HG03469 (cell line): Measurements from ENCODE around the gene ANKDD1B.

Experiments
- ATAC-seq: cut with Tn5 transposase; IDR thresholded peaks from one replicate; pipeline ENCODE4 v1.9.1; 2021; ENCODE audit warnings: mild to moderate bottlenecking, moderate library complexity, moderate number of reproducible peaks; ENCODE audit not compliant: unreplicated experiment

ANKDD1B gene

DNA sequence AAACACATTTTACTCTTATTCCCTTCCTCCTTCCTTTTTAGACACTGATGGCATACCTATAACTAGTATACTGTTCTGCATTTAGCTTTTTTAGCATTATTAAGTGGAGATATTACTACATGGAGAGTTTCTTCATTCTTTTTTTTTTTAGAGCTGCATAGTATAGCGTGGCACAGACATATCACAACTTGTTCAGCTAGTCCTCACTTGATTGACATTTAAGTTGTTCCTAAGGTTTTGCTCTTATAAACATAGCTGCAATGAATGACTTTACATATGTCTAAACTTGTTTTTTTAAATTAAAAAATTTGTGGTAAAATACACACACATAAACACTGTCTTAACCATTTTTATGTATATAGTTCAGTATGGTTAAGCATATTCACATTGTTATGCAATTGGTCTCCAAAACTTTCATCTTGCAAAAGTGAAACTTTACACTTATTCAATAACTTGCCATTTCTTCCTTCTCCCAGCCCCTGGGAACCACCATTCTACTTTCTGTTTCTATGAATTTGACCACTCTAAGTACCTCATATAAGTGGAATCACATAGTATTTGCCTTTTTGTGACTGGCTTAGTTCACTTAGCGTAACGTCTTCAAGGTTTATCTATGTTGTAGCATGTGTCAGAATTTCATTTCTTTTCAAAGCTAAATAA, 48.7 kb downstream of the ANKDD1B start:
- ATAC-seq: no peak

DNA sequence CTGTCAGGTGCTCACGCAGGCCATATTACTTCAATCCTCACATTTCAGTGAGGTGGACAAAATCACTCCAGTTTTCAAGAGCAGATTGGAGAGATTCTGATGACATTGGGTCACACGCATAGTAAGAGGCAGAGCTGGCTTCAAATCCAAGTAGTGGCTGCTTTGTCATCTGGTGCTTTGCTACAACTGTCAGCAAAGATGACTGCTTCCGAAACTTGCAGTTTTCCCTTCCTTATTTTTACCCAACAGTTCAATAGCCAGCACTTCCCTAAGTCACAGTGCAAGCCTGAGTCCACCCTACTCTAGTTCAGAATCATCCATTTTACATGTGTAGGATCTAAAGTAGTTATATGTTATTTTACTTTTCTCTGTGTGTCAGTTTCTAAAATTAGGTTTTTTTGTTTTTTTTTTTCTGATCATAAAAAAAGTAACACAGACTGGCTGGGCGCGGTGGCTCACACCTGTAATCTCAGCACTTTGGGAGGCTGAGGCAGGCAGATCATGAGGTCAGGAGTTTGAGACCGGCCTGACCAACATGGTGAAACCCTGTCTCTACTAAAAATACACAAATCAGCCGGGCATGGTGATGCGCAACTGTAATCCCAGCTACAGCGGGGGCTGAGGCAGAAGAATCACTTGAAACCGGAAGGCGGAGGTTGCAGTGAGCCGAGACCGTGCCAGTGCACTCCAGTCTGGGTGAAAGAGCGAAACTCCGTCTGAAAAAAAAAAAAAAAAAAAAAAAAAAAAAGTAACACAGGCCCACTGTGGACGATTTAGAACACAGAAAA, 49.6 kb downstream of the ANKDD1B start:
- no peak for ATAC-seq

DNA sequence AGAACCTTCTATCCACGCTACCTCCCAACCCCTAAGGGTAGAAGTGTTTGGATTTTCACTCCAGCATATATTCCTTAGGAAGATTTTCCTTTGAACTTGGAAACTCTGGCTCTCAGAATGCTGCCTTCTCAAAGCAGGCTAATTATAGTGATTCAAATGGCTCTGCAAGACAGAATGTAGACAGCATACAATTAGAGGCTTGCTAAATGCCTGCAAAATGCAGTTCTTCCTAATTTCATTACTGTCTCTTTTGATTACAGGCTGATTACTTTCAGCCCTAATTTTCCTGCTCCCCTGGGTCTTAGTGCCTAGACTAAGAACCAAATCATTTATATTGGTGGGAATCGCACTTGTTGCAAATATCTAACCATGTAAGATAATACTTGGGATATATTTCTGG, 50.8 kb downstream of the ANKDD1B start:
- ATAC-seq: no peak

DNA sequence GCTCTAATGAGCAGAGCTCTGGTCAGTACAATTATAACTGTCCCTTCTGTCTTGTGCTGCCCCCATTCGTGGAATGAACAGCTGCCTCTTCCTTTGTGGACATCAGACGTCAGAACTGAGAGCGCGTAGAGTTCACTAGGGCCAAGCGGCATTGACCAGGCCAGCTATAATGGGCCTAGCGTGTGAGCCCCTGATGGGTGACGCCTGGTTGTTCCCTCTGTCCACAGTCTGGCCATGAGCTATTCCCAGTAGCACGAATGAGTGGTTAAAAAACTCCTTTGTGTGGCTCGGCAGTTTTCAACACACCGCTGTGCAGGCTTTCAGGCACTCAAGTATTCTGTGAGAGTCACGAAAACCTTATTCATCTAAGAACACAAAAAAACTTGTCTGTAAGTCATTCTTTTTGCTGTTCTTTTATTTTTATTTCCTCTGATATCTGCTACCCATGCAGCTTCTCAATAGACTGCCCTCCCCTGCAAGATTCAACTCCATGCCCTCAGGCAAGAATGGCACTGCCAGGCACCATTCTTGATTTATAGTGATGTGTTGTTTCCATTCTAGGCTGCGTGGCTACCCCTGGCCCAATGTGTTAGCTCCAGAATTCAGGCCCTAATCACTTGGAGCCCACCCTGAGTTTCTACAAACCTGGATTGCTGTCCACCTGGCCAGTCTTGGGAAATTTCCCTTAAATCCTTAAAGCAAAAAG, 52.5 kb downstream of the ANKDD1B start:
- ATAC-seq: no peak

DNA sequence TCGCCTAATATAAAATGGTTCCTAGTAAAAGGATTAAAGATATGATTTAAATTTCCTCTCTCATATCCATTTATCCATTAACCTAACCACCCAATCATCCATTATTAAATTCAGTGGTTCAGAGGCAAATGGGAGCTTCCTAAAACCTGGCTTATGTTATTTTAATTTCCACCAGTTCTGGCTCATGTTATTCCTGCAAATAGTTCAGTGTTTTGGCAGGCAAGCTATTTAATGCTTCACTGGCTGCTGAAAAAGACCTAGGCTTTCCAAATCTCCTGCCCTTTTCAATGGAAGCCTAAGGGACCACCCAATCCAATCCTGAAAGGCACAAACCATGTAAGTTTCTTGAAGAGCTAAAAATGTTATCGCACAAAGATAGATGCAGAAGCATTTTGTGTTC, 53.7 kb downstream of the ANKDD1B start:
- ATAC-seq: no peak

DNA sequence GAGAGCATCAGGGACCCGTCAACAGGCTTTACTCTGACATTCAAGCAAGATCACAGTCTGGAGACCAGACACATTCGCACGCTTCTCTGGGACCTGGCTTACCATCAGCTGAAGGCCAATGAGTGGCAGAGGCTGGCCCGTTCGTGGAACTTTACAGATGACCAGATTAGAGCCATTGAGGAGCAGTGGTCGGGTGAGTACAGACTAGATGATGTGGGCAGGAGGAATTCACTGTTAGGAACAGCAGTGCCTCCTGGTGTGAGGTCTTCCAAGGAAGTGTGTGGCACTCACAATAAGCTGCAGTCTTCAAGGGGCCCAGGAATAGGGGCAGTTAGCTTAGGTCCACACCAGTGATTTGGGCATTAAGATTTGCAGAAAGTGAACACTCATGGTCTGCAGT, 55.5 kb downstream of the ANKDD1B start:
- no peak for ATAC-seq

DNA sequence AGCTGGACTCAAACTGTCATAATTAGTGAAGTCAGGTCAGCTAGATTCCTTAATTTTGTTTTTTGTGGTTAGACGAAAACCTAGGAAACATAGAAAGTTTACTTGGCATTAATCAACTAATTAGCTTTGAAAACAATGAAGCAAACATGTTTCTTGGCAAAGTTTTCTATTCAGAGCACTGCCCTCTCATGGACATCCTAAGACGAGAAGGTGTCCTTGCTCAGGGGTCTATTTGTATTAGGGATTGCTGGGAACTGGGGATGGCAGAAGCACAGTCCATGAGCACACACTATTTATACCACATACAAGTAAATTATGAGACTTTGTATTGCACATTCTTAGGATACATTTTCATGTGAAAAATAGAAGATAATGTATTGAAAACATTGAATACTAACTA, 56.3 kb downstream of the ANKDD1B start:
- ATAC-seq: no peak

DNA sequence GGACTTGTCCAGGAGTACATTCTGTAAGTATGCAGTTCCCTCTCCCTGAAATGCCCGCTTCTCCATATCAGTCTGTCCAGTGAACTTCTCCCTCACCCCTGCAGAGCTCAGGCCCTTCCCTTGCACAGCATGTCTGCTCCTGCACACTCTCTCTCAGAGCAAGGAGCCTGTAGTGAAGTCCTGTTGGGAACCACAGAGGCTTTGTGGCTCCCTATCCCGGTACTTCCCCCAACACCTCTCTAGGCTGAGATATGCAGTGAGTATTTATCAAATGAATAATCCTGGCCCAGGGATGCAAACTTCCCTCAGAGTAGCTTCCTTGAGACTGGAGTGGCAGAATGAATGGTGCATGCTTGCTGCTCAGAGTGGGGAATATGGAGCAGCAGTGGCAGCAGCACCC, 57.2 kb downstream of the ANKDD1B start:
- ATAC-seq: no peak

DNA sequence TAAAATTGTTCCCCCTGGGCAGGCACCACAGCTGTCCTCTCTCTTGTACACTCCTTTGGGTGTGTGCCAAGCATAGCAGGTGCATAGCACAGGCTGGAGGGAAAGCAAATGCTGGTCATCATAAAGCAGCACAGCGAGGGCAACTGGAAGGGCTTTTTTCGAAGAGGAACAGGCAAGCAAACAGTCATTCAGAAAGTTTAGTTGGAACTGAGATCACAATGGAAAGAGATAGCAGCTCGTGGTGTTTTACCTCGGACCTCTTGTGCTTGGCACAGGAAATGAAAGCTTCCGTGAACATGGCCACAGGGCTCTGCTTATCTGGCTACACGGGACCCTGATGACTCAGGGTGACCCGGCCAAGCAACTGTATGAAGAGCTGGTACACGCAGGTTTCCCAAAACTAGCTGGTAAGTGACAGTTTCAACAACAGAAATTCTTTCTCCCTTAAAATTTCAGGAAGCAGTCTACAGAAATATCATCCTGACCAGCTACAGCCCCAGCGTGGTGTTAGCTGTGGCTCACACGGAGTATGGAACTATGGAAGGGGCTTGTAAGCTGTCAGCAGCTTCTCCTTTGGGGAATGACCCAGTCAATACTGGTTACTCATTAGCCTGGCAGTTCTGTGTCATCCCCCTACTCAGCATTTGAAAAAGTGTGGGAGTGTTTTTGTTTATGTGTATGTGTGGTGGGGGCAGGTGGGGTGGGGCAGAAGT, 57.9 kb downstream of the ANKDD1B start:
- ATAC-seq: peak; percentile 85

DNA sequence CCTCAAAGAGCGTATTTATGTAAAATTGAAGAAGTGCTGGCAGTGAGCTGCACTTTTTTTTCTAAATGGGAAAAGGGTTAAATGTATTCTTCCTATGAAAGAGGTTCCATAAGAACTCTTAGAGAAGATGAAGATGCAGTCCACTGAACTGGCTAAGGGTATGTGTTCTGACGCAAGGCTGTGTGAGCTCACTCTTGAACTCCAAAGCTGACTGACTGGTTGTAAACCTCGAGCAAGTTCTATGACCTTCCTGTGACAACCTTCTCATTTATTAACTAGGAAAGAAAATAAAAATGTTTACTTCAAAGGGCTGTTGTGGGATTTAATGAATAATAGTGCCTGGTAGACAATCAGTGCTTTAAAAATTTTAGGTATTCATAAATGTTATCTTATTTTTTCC, 59.3 kb downstream of the ANKDD1B start:
- no peak for ATAC-seq

DNA sequence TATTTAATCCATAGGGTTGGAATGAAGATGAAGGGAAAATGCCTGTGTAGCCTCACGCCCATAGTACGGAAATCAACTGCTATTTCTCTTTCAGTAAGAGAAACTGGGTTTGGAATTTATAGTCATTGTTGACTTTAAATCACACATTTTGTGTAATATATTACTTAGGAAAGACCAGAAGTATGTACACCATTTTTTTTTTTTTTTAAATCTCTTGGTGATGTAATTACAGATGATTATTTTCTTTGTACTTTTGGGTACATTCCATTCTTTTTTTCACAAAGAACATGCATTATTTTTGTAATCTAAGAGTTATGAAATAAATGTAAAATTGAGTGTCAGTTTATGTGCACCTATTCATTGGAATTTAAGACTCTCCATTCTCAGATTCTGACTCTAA, 60.3 kb downstream of the ANKDD1B start:
- ATAC-seq: no peak

DNA sequence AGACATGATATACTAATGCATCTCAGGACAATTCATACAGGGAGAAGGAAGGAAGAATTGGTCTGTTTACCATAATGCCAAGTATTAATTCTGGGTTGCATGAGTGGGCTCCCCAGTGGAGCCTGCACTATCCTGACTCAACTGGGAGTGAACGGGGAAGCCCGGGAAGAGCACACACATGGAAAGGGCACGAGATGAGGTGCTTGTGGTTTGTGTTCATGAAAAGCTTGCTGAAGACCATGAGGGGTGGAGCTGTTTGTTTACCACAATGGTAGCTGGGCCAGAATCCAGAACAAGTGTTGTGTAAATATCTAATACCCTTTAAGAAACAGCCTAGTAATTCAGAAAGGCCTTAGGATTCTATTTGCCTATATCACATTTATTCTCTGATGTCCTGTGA, 61.4 kb downstream of the ANKDD1B start:
- no peak for ATAC-seq

DNA sequence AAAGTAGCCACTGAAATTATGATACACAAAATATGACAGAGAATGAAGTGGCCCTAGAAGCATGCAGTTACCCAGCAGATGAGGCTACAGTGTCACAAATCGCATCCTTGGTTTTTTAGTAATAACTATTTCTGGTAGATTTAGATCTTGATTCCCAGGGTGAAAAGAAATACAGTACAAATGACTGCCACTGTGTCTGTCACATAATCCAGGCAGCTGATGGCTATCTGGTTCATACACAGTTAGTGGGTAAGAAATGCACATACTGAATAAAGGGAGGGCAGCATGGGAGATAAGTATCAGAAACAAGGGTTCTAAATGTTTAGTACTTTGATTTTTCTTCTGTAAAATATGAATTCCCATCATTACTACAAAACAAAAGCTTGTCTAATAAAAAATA, 64.5 kb downstream of the ANKDD1B start:
- ATAC-seq: no peak

DNA sequence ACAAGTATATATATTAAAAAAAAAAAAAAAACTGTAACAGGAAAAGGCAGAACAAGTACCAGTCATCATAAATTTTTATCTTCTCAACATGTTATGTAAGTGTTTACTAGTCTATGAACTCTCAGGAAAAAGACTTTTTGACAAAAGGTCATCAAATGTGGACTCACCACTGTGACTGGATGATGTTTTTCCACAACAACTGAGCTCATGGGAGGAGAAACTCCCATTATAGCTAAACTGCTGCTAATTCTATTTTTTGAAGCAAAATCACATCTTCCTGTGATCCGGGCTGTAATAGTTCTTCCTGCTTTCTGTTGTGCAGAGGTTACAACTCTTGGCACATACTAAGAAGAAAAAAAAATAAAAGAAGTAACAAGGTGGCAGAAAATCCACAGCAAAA, 66.4 kb downstream of the ANKDD1B start:
- ATAC-seq: no peak

DNA sequence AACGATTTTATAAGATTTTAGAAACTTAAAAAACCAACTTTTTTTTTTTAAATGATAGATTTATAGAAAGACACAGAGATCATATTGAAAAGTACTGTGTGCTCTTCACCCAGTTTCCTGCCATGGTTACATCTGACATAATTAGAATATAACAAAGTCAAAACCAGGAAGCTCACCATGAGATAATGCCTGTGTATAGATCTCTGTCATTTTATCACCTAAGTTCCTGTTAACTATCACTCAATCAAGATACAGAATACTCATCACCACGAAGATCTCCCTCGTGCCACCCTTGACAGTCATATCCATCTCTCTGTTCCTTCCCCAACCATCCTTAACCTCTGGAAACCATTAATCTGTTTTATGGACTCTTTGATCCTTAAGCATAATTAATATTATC, 66.9 kb downstream of the ANKDD1B start:
- ATAC-seq: no peak

DNA sequence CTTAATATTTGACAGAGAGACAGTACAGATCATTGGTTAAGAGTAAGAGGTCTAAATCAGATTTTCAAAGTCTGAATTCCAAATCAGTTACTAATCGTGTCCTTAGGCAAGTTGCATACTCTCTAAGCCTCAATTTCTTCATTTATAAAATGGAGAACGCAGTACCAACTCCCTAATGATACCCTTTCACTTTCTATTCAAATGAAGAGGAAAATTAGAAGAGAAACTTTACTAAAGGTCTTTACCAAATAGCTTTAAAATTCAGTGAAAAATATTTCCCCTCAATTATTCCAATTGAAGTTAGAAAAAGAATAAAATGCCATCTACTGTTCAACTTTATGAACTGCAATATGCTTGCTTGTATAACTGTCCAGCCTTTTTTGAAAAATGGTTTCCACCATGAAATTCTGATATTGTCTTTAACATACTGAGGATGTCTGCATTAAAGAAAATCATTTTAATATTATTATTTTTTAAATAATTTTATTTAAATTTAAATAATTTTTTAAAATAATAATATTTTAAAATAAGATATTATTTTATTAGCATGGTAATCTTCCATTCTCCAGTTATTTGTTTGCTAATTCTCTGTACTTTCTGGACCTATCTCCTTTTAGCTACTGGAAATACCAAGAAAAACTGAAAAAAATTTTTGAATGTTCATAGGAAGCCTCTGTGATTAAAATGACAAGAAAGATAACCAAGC, 70.0 kb downstream of the ANKDD1B start:
- no peak for ATAC-seq

DNA sequence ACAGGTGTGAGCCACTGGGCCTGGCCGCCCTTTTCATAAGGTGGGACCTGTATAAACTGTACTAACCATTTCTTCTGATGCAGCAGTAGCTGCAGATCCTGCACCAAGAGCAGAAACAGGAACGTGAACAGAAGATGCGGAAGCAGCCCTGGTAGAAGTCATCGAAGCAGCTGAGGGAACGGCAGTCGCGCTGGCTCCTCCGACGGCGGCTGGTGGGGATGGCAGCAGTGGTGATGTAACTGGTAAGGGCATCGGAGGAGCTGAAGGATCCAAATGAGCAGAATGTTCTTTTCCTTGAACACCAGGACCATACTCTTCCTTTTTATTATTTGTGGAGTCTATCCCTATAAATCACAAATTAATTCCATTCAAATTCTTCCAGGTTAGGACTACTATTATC, 73.9 kb downstream of the ANKDD1B start:
- no peak for ATAC-seq

DNA sequence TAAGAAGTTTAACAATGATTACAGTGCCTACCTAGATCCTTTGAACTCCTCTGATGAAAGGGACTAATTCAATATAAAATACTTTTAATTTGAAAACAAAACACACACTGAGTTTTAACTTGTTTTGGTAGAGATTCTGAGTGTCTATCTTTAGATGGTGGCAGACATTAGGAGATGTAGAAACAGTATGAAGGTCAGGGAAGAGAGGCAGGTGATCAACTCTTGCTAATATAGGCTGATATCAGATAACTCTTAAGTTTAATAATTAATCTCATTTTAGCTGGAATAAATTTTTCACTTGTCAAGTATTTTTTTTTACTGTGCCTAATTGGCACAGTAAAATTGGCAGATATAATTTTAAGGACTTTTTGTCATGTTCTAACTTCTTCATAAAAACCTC, 75.2 kb downstream of the ANKDD1B start:
- no peak for ATAC-seq

DNA sequence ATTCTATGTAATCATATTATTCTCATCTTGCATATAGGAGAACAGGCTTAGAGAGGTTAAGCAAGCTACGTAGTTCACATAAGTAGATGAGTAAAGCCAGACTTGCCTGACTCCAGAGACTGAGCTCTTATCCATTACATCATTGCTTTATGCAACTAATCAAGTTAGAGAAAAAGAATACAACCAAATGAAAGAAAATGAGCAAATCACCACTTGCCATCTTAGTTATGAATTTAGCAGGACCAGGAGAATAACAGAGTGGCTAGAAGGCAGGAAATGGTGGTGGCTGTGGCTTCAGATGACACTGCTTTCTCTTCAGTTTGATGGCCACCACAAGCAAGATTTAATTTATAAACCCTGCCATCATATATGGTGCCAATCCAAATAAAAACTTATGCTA, 79.4 kb downstream of the ANKDD1B start:
- ATAC-seq: no peak

DNA sequence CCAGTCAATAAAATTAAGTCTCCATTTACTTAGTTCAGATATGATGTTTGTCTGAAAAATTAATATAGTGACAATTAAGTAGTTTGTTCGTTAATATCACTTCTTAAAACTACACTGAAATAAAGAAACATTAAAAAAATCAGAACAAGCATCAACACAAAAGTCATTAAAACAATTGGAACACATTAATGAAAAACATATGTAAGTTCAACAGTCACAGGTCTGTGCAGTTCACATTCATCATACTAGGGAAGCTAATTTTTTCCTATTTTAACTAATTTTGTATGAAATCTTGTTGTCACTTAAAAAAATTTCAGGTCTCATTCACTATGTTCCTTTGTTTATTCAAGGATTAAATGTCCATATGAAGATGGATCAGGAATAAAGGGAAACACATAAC, 83.5 kb downstream of the ANKDD1B start:
- no peak for ATAC-seq
